ACC112 (cell line): ENCODE measurements around the gene PCDHGB2.
"Not testable (repeated sequence)": the region's sequence is repeated elsewhere in the genome, so short reads cannot be mapped to it uniquely, and the experiment has no call there.

Experiments
- H2AFZ ChIP-seq: fragments of 200-600 bp; sonication (generic); one replicate; pipeline ENCODE4 v1.6.0; 2017; ENCODE audit warnings: antibody characterized with exemption, low read length; ENCODE audit not compliant: unreplicated experiment
- H3K27ac ChIP-seq: fragments of 200-600 bp; sonication (generic); 2 replicates; pipeline ENCODE4 v1.5.1; 2014; ENCODE audit warnings: low read depth, mild to moderate bottlenecking, antibody characterized with exemption, low read length, moderate library complexity
- H3K27me3 ChIP-seq: fragments of 200-600 bp; sonication (generic); 2 replicates; pipeline ENCODE4 v1.6.1; 2014; ENCODE audit warnings: mild to moderate bottlenecking, antibody characterized with exemption, low read length, moderate library complexity, mixed read lengths; ENCODE audit not compliant: insufficient read depth
- H3K36me3 ChIP-seq: fragments of 200-600 bp; sonication (generic); 2 replicates; pipeline ENCODE4 v1.6.1; 2016; ENCODE audit warnings: mild to moderate bottlenecking, antibody characterized with exemption, low read length, moderate library complexity, mixed read lengths; ENCODE audit not compliant: insufficient read depth
- H3K4me1 ChIP-seq: fragments of 200-600 bp; sonication (generic); one replicate; pipeline ENCODE4 v1.6.1; 2016; ENCODE audit warnings: low read length, mixed read lengths; ENCODE audit not compliant: insufficient read depth, unreplicated experiment, control insufficient read depth
- H3K4me3 ChIP-seq: fragments of 200-600 bp; sonication (generic); 2 replicates; pipeline ENCODE4 v1.5.1; 2014; ENCODE audit warnings: mild to moderate bottlenecking, low read depth, low read length
- H3K79me2 ChIP-seq: fragments of 200-600 bp; sonication (generic); one replicate; pipeline ENCODE4 v1.6.0; 2016; ENCODE audit warnings: low read length; ENCODE audit not compliant: control insufficient read depth, unreplicated experiment, insufficient read depth

Gene PCDHGB2

DNA sequence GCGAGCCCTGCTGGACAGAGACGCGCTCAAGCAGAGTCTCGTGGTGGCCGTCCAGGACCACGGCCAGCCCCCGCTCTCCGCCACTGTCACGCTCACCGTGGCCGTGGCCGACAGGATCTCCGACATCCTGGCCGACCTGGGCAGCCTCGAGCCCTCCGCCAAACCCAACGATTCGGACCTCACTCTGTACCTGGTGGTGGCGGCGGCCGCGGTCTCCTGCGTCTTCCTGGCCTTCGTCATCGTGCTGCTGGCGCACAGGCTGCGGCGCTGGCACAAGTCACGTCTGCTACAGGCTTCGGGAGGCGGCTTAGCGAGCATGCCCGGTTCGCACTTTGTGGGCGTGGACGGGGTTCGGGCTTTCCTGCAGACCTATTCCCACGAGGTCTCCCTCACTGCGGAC lies 27.2 kb upstream of the PCDHGB2 start:
- H3K36me3 ChIP-seq, H3K4me3 ChIP-seq, H3K4me1 ChIP-seq, H3K79me2 ChIP-seq, H2AFZ ChIP-seq, H3K27ac ChIP-seq: not testable (repeated sequence)
- H3K27me3 ChIP-seq, result peaks cover 89% of the 10 kb centered on the region

- Histone ChIP-seq H3K36me3 (no peaks in the 10 kb centered on the region), H3K79me2 (no peaks in the 10 kb centered on the region), H3K4me1 (no peaks in the 10 kb centered on the region), H2AFZ (peak within 1 kb of the TSS; percentile 57), H3K27me3 (peaks cover 74% of the 10 kb centered on the region), H3K27ac (no peak within 1 kb of the TSS), H3K4me3 (peak within 1 kb of the TSS; percentile 70)
Observed at GRCh38 chr5:141338538-141339306, 21.1 kb upstream of the PCDHGB2 start, which contains the start of gene PCDHGA2. PCDHGA2 (plus strand) TSS chr5:141338760.

DNA sequence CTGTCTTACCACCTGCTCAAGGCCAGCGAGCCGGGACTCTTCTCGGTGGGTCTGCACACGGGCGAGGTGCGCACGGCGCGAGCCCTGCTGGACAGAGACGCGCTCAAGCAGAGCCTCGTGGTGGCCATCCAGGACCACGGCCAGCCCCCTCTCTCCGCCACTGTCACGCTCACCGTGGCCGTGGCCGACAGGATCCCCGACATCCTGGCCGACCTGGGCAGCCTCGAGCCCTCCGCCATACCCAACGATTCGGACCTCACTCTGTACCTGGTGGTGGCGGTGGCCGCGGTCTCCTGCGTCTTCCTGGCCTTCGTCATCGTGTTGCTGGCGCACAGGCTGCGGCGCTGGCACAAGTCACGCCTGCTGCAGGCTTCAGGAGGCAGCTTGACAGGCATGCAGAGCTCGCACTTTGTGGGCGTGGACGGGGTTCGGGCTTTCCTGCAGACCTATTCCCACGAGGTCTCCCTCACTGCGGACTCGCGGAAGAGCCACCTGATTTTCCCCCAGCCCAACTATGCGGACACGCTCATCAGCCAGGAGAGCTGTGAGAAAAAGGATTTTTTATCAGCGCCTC lies 18.9 kb upstream of the PCDHGB2 start:
- H3K4me1 ChIP-seq, H3K36me3 ChIP-seq, H3K4me3 ChIP-seq, H2AFZ ChIP-seq, H3K27ac ChIP-seq, H3K79me2 ChIP-seq: not testable (repeated sequence)
- peaks cover 71% of the 10 kb centered on the region for H3K27me3 ChIP-seq

- no peak overlapping the region for H2AFZ ChIP-seq
- H3K36me3 ChIP-seq, result no peaks in the 10 kb centered on the region
- H3K27ac ChIP-seq, result no peak overlapping the region
- H3K4me3 ChIP-seq, result no peak overlapping the region
- no peaks in the 10 kb centered on the region for H3K79me2 ChIP-seq
- no peaks in the 10 kb centered on the region for H3K4me1 ChIP-seq
- peaks cover 64% of the 10 kb centered on the region for H3K27me3 ChIP-seq
Observed at GRCh38 chr5:141342773-141343172, 17.0 kb upstream of the PCDHGB2 start.

GRCh38 chr5:141343242-141343952 lies 16.4 kb upstream of the PCDHGB2 start, which contains the start of gene PCDHGA3:
PCDHGA3 (plus strand) TSS chr5:141343829; CDS start chr5:141344034, 205 bp downstream.
- Histone ChIP-seq H3K36me3 (no peaks in the 10 kb centered on the region), H3K27me3 (peaks cover 64% of the 10 kb centered on the region), H2AFZ (no peak within 1 kb of the TSS), H3K4me1 (no peaks in the 10 kb centered on the region), H3K79me2 (no peaks in the 10 kb centered on the region), H3K27ac (no peak within 1 kb of the TSS), H3K4me3 (peak within 1 kb of the TSS; percentile 41; the same call in 1 of the 2 replicates)

DNA sequence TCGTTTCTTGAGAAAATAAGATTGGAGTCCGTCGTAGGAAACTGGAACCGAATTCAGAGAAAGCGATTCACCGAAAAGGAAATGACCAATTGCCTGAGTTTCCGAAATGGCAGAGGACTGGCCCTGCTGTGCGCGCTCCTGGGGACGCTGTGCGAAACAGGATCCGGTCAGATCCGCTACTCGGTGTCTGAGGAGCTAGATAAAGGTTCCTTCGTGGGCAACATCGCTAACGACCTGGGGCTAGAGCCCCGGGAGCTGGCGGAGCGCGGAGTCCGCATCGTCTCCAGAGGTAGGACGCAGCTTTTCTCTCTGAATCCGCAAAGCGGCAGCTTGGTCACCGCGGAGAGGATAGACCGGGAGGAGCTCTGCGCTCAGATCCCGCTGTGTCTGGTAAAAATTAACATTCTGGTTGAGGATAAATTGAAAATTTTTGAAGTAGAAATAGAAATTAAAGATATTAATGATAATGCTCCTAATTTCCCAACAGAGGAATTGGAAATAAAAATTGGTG lies 15.8 kb upstream of the PCDHGB2 start:
- Histone ChIP-seq H3K36me3 (no peaks in the 10 kb centered on the region), H3K27me3 (peaks cover 66% of the 10 kb centered on the region), H3K79me2 (no peaks in the 10 kb centered on the region), H3K4me3 (peak overlapping the region; percentile 41; the same call in 1 of the 2 replicates), H3K27ac (no peak overlapping the region), H3K4me1 (no peaks in the 10 kb centered on the region), H2AFZ (no peak overlapping the region)

DNA sequence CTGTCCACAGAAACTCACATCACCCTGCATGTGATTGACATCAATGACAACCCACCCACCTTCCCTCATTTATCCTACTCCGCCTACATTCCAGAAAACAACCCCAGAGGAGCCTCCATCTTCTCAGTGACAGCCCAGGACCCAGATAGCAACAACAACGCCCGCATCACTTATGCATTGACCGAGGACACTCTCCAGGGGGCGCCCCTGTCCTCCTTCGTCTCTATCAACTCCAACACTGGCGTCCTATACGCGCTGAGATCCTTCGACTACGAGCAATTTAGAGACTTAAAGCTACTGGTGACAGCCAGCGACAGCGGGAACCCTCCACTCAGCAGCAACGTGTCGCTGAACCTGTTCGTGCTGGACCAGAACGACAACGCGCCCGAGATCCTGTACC lies 14.5 kb upstream of the PCDHGB2 start:
- H3K27me3 ChIP-seq, result peaks cover 60% of the 10 kb centered on the region
- no peaks in the 10 kb centered on the region for H3K36me3 ChIP-seq
- H3K4me3 ChIP-seq, result no peak overlapping the region
- no peaks in the 10 kb centered on the region for H3K4me1 ChIP-seq
- no peaks in the 10 kb centered on the region for H3K79me2 ChIP-seq
- no peak overlapping the region for H2AFZ ChIP-seq
- no peak overlapping the region for H3K27ac ChIP-seq

DNA sequence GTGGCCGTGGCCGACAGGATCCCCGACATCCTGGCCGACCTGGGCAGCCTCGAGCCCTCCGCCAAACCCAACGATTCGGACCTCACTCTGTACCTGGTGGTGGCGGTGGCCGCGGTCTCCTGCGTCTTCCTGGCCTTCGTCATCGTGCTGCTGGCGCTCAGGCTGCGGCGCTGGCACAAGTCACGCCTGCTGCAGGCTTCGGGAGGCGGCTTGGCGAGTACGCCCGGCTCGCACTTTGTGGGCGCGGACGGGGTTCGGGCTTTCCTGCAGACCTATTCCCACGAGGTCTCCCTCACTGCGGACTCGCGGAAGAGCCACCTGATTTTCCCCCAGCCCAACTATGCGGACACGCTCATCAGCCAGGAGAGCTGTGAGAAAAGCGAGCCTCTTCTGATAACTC lies 13.8 kb upstream of the PCDHGB2 start:
- H3K27me3 ChIP-seq, result peaks cover 63% of the 10 kb centered on the region
- not testable (repeated sequence) for H2AFZ ChIP-seq, H3K79me2 ChIP-seq, H3K27ac ChIP-seq, H3K4me3 ChIP-seq, H3K36me3 ChIP-seq, H3K4me1 ChIP-seq

DNA sequence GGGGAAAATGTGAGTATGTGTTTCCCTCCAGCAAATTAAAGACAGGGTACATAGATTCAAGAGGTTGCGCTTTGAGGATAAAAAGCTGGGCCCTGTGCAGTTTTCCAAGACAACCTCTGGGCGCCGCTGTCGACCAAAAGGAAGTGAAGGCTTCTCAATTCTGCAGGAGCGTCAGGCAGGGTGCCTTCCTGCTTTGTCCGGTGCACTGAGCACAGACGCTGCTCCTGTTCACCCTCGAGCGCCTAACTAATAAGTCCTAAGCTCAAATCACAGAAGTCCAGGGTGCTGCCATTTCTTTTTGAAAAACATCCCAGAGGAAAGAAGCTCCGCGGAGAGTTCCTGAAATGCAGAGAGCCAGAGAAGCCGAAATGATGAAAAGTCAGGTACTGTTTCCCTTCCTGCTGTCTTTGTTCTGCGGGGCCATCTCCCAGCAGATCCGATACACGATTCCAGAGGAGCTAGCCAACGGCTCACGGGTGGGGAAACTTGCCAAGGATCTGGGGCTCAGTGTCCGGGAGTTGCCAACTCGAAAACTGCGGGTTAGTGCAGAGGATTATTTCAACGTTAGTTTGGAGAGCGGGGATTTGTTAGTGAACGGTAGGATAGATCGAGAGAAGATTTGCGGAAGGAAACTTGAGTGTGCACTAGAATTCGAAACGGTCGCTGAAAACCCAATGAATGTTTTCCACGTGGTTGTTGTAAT lies 9.7 kb upstream of the PCDHGB2 start, which contains the start of gene PCDHGB1:
TSS of gene PCDHGB1 (plus strand) at position 183 of the 703 bp plus-strand sequence. CDS start at position 345, 162 bp downstream.
- Histone ChIP-seq H3K27ac (no peak within 1 kb of the TSS), H3K79me2 (no peaks in the 10 kb centered on the region), H2AFZ (peak within 1 kb of the TSS; percentile 69), H3K36me3 (no peaks in the 10 kb centered on the region), H3K4me1 (no peaks in the 10 kb centered on the region), H3K4me3 (peak within 1 kb of the TSS; percentile 75), H3K27me3 (peaks cover 78% of the 10 kb centered on the region)

DNA sequence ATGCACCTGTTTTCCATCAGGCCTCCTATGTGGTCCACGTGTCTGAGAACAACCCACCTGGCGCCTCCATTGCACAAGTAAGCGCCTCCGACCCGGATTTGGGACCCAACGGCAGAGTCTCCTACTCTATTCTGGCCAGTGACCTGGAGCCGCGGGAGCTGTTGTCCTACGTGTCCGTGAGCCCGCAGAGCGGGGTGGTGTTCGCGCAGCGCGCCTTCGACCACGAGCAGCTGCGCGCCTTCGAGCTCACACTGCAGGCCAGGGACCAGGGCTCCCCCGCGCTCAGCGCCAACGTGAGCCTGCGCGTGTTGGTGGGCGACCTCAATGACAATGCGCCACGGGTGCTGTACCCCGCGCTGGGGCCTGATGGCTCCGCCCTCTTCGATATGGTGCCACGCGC lies 8.2 kb upstream of the PCDHGB2 start:
- Histone ChIP-seq H3K27ac (no peak overlapping the region), H3K4me3 (no peak overlapping the region), H3K27me3 (peaks cover 85% of the 10 kb centered on the region), H3K4me1 (no peaks in the 10 kb centered on the region), H2AFZ (no peak overlapping the region), H3K79me2 (no peaks in the 10 kb centered on the region), H3K36me3 (no peaks in the 10 kb centered on the region)
